Caco-2 (cell line): ENCODE results near the gene VSTM2L. TPM values are rescaled to one million over a fixed set of nuclear protein-coding genes. Genes with fewer than 3 reads are reported as not detected.
A peak's percentile ranks its signal among the peaks of the same experiment; 100 is the strongest.

Experiments used
- BruUV-seq: library from RNA; stranded (reverse); fragments of 400-500 nt; replicated peaks from 2 replicates; lab custom pipeline; 2021; lab: Mats Ljungman, UMichigan
- CTCF ChIA-PET: fragments of 300-600 bp; sonication (Branson Sonifier 250); formaldehyde crosslinking; loops from one replicate; lab custom pipeline; 2022; ENCODE audit warnings: antibody characterized with exemption; lab: Charles Lee
- POLR2A ChIA-PET: fragments of 300-600 bp; sonication (Branson Sonifier 250); formaldehyde crosslinking; loops from one replicate; lab custom pipeline; 2022; ENCODE audit warnings: antibody characterized with exemption; lab: Charles Lee
- DNase-seq, 2 experiments: peaks; one replicate each; pipeline versions ENCODE4 v3.0.0 to v3.0.0-alpha.2; 2020 to 2022
- H3K27me3 ChIP-seq: replicated peaks from 2 replicates; pipeline ENCODE4 v1.6.0; 2011; ENCODE audit warnings: low read length; ENCODE audit not compliant: control insufficient read depth, insufficient read depth
- H3K36me3 ChIP-seq: 2 replicates; pipeline ENCODE4 v1.5.1; 2011; ENCODE audit warnings: low read length; ENCODE audit not compliant: control insufficient read depth, insufficient read depth
- H3K4me1 ChIP-seq: fragments of 250-450 bp; sonication (Bioruptor Pico); 2 replicates; pipeline ENCODE4 v1.5.1; 2020; ENCODE audit warnings: mild to moderate bottlenecking
- H3K4me3 ChIP-seq: 2 replicates; pipeline ENCODE4 v1.5.1; 2011; ENCODE audit warnings: low read depth, mild to moderate bottlenecking, control low read depth, low read length
- H3K9me3 ChIP-seq: fragments of 250-450 bp; sonication (Bioruptor Pico); 2 replicates; pipeline ENCODE4 v1.5.1; 2020; ENCODE audit warnings: mild to moderate bottlenecking, moderate library complexity
- H3K27ac Mint-ChIP-seq: one replicate; pipeline ENCODE4 v1.8.0; 2022; ENCODE audit warnings: mixed read lengths; ENCODE audit not compliant: unreplicated experiment
- H3K27me3 Mint-ChIP-seq: one replicate; pipeline ENCODE4 v1.8.0; 2022; ENCODE audit warnings: mixed read lengths; ENCODE audit not compliant: insufficient read depth, unreplicated experiment
- H3K36me3 Mint-ChIP-seq: one replicate; pipeline ENCODE4 v1.8.0; 2022; ENCODE audit warnings: mild to moderate bottlenecking, mixed read lengths; ENCODE audit not compliant: insufficient read depth, unreplicated experiment
- H3K4me1 Mint-ChIP-seq: one replicate; pipeline ENCODE4 v1.8.0; 2022; ENCODE audit warnings: low read depth, mixed read lengths; ENCODE audit not compliant: unreplicated experiment
- H3K4me3 Mint-ChIP-seq: one replicate; pipeline ENCODE4 v1.8.0; 2022; ENCODE audit warnings: mild to moderate bottlenecking, moderate library complexity, mixed read lengths; ENCODE audit not compliant: unreplicated experiment
- H3K9me3 Mint-ChIP-seq: one replicate; pipeline ENCODE4 v1.8.0; 2022; ENCODE audit warnings: mixed read lengths; ENCODE audit not compliant: unreplicated experiment
- intact Hi-C: fragments of 100-400 bp; cut with micrococcal nuclease; formaldehyde crosslinking; loops from one replicate; pipeline ENCODE4 v1.10.0; 2022; ENCODE audit not compliant: unreplicated experiment
- total RNA-seq: library from RNA; stranded (reverse); gene quantifications from 2 replicates; pipeline ENCODE4 v1.2.3, GENCODE V29; 2022
- TF ChIP-seq, protein P1 (sequence below), 2 experiments: fragments of 200-600 bp in 1 of 2; IDR thresholded peaks; 1 replicate in 1 of 2; 2 replicates in 1 of 2; pipeline versions ENCODE4 v1.5.1 to v1.8.0; 2011 to 2022; ENCODE audit warnings: antibody characterized with exemption in 1 of 2, control low read depth in 1 of 2, inconsistent platforms in 1 of 2, low read depth in 1 of 2, low read length in 1 of 2, mild to moderate bottlenecking in 1 of 2, moderate library complexity in 1 of 2; ENCODE audit not compliant: insufficient read depth in 1 of 2, severe bottlenecking in 1 of 2, unreplicated experiment in 1 of 2

Gene VSTM2L
- total RNA-seq, 1 experiment from 2014 or later = not detected

DNA sequence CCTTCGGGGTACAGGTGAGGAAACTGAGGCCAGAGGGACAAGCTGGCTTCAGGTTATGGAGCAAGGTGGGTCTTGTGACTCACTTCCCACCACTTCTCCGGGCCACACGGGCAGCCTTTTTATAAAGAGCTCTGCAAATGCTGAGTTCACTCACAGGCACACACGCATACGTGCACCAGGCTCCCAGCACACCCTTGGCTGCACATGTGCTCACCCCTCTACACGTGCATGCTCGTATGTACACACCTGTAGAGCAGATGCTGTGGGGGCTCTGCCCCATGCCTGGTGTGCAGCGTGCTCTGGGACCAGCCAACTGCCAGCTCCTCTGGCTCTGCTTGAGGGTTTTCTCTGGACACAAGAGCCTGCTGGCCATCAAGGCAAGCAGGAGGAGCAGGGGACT lies 29.1 kb downstream of the VSTM2L start:
- Mint-ChIP-seq H3K4me3 (no peak overlapping the region), H3K9me3 (no peaks in the 10 kb centered on the region), H3K4me1 (peaks cover 9% of the 10 kb centered on the region), H3K27ac (no peak overlapping the region), H3K36me3 (no peaks in the 10 kb centered on the region), H3K27me3 (peaks cover 5% of the 10 kb centered on the region)
- Histone ChIP-seq H3K9me3 (no peaks in the 10 kb centered on the region), H3K4me3 (no peak overlapping the region), H3K27me3 (no peaks in the 10 kb centered on the region), H3K36me3 (no peaks in the 10 kb centered on the region), H3K4me1 (peaks cover 15% of the 10 kb centered on the region)
- DNase-seq = no peak
- CTCF ChIA-PET = no interaction called here
- POLR2A ChIA-PET = no interaction called here
- intact Hi-C loops = no loop called here
- BruUV-seq = no TSS peak
- TF ChIP-seq, protein P1, sequence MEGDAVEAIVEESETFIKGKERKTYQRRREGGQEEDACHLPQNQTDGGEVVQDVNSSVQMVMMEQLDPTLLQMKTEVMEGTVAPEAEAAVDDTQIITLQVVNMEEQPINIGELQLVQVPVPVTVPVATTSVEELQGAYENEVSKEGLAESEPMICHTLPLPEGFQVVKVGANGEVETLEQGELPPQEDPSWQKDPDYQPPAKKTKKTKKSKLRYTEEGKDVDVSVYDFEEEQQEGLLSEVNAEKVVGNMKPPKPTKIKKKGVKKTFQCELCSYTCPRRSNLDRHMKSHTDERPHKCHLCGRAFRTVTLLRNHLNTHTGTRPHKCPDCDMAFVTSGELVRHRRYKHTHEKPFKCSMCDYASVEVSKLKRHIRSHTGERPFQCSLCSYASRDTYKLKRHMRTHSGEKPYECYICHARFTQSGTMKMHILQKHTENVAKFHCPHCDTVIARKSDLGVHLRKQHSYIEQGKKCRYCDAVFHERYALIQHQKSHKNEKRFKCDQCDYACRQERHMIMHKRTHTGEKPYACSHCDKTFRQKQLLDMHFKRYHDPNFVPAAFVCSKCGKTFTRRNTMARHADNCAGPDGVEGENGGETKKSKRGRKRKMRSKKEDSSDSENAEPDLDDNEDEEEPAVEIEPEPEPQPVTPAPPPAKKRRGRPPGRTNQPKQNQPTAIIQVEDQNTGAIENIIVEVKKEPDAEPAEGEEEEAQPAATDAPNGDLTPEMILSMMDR (IDR thresholded peaks at IDR 0.05; ENCODE audit: insufficient read depth in 1 of 2, low read depth in 1 of 2, low read length in 1 of 2, severe bottlenecking in 1 of 2, unreplicated experiment in 1 of 2) = no peak

DNA sequence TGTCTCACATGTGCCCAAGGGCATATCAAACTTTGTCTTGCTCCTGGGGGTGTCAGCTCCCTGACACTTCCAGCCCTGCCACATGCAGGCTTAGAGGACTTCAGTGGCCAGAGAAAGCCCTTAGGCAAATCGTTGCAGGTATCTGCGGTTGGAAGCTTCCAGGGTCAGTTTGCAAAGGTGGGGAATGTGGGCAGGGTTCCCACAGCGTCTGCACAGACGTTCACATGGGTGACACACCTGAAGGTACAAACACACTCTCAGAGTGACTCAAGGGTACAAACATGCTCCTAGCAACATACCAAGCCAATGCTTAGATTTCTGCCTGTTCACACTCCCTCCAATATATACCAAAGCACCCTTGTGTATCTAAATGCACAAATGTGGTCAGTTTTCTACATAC lies 30.0 kb downstream of the VSTM2L start:
- Mint-ChIP-seq H3K36me3 (no peaks in the 10 kb centered on the region), H3K4me1 (peaks cover 9% of the 10 kb centered on the region), H3K27ac (no peak overlapping the region), H3K4me3 (no peak overlapping the region), H3K27me3 (peaks cover 5% of the 10 kb centered on the region), H3K9me3 (no peaks in the 10 kb centered on the region)
- TF ChIP-seq, protein P1 (IDR thresholded peaks at IDR 0.05; ENCODE audit: insufficient read depth in 1 of 2, low read depth in 1 of 2, low read length in 1 of 2, severe bottlenecking in 1 of 2, unreplicated experiment in 1 of 2) = no peak
- H3K27me3 ChIP-seq = no peaks in the 10 kb centered on the region
- no peaks in the 10 kb centered on the region for H3K9me3 ChIP-seq
- H3K4me3 ChIP-seq = no peak overlapping the region
- no TSS peak for BruUV-seq
- DNase-seq = peak in 1 of 2 experiments; percentile 70
- no peaks in the 10 kb centered on the region for H3K36me3 ChIP-seq
- peaks cover 15% of the 10 kb centered on the region for H3K4me1 ChIP-seq
- ChIA-PET CTCF (no interaction called here), POLR2A (no interaction called here)
- intact Hi-C loops = no loop called here

DNA sequence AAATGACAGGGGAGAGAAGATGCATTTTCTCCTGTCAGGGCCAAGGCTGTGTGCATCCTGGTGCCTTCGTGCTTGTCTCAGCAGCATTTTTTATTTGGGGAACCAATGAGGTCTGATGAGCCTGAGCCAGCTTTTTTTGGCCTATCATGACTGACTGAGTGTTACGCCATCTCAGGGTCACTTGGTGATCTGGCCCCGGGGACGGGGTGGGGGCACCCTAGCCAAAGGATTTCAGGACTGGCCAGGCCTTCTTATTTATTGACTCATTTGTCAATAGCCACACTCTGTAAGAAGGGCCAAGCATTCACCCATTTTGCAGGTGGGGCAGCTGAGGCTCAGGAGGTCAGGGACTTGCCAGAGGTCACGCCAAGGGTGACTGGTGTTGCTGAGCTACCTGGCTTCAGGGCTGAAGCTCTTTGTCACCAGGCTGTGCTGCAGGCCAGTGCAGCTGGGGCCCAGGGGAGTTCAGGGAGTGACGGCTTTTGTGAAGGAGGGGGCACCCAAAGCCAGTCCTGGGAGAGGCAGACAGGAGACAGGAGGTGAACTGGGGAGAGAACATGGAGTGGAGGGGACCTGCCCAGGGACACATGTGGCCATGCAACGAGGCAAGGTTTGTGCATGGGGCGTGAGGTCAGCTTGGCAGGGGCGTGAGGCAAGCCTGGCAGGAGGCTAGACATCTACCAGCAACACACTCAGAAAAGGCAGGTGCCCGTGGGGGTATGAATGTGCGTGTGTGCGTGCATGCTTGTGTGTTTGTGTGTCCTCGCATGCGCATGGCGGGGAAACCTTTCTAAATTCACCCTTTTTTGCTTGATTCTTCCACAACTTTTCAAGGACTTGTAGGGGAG lies 31.1 kb downstream of the VSTM2L start:
- peaks cover 10% of the 10 kb centered on the region for H3K4me1 ChIP-seq
- ChIA-PET POLR2A (no interaction called here), CTCF (interaction anchor here (0.6 kb wide), 1 partner anchor 24 kb away, joined by 3 read pairs; no protein-coding TSS in a partner anchor)
- H3K4me1 Mint-ChIP-seq = peaks cover 5% of the 10 kb centered on the region
- TF ChIP-seq, protein P1 (IDR thresholded peaks at IDR 0.05; ENCODE audit: insufficient read depth in 1 of 2, low read depth in 1 of 2, low read length in 1 of 2, severe bottlenecking in 1 of 2, unreplicated experiment in 1 of 2) = no peak
- intact Hi-C loops = no loop called here
- no TSS peak for BruUV-seq
- H3K36me3 Mint-ChIP-seq = no peaks in the 10 kb centered on the region
- H3K9me3 Mint-ChIP-seq = no peaks in the 10 kb centered on the region
- H3K27me3 Mint-ChIP-seq = peaks cover 5% of the 10 kb centered on the region
- H3K27ac Mint-ChIP-seq = no peak overlapping the region
- no peak overlapping the region for H3K4me3 Mint-ChIP-seq
- no peak for DNase-seq
- H3K36me3 ChIP-seq = no peaks in the 10 kb centered on the region
- no peaks in the 10 kb centered on the region for H3K27me3 ChIP-seq
- H3K4me3 ChIP-seq = no peak overlapping the region
- no peaks in the 10 kb centered on the region for H3K9me3 ChIP-seq
